Activated CD4-positive, alpha-beta T cell treated with anti-CD3 and anti-CD28 coated beads, Interleukin-2, amount 10 ng/mL, durations not matched to agents 24 days and 14 days (primary cell): ENCODE data around the gene DDIT3. TPM values are rescaled to one million over a fixed set of nuclear protein-coding genes. Genes with fewer than 3 reads are reported as not detected.

Source experiments
- DNase-seq: peaks from one replicate; pipeline ENCODE4 v3.0.0; 2022
- H3K27ac Mint-ChIP-seq: one replicate; pipeline ENCODE4 v1.8.0; 2022; ENCODE audit warnings: mild to moderate bottlenecking, mixed read lengths
- H3K27me3 Mint-ChIP-seq: one replicate; pipeline ENCODE4 v1.8.0; 2022; ENCODE audit warnings: mixed read lengths
- H3K36me3 Mint-ChIP-seq: one replicate; pipeline ENCODE4 v1.8.0; 2022; ENCODE audit warnings: low read depth, mild to moderate bottlenecking, mixed read lengths
- H3K4me1 Mint-ChIP-seq: one replicate; pipeline ENCODE4 v1.8.0; 2021; ENCODE audit warnings: mixed read lengths
- H3K4me3 Mint-ChIP-seq: one replicate; pipeline ENCODE4 v1.8.0; 2022; ENCODE audit warnings: mild to moderate bottlenecking, moderate library complexity, mixed read lengths
- H3K9me3 Mint-ChIP-seq: one replicate; pipeline ENCODE4 v1.8.0; 2021; ENCODE audit warnings: mixed read lengths
- intact Hi-C: fragments of 100-400 bp; cut with micrococcal nuclease; formaldehyde crosslinking; loops from one replicate; pipeline ENCODE4 v1.15.1; 2023
- total RNA-seq: library from RNA; stranded (reverse); gene quantifications from 2 replicates; pipeline ENCODE4 v1.2.3, GENCODE V29; 2022

DDIT3 gene
- total RNA-seq, 1 donor from 2014 or later, result 15.3 TPM

GRCh38 chr12:57541001-57541400 is 20.7 kb upstream of the DDIT3 start:
- peaks cover 17% of the 10 kb centered on the region for H3K4me1 Mint-ChIP-seq
- H3K27ac Mint-ChIP-seq, result no peak overlapping the region
- intact Hi-C loops, result no loop called here
- H3K4me3 Mint-ChIP-seq, result no peak overlapping the region
- H3K36me3 Mint-ChIP-seq, result peaks cover 30% of the 10 kb centered on the region
- no peak for DNase-seq
- H3K9me3 Mint-ChIP-seq, result no peaks in the 10 kb centered on the region
- H3K27me3 Mint-ChIP-seq, result no peaks in the 10 kb centered on the region

- Mint-ChIP-seq H3K4me1 (peaks cover 6% of the 10 kb centered on the region), H3K9me3 (no peaks in the 10 kb centered on the region), H3K27me3 (no peaks in the 10 kb centered on the region), H3K27ac (peak overlapping the region; percentile 48), H3K4me3 (no peak overlapping the region), H3K36me3 (peaks cover 30% of the 10 kb centered on the region)
- DNase-seq, result no peak
- intact Hi-C loops, result no loop called here
These were observed 18.9 kb upstream of the DDIT3 start for GRCh38 chr12:57539134-57539768.

- no peaks in the 10 kb centered on the region for H3K9me3 Mint-ChIP-seq
- intact Hi-C loops, result no loop called here
- H3K27me3 Mint-ChIP-seq, result no peaks in the 10 kb centered on the region
- no peak overlapping the region for H3K27ac Mint-ChIP-seq
- no peak for DNase-seq
- H3K4me1 Mint-ChIP-seq, result peaks cover 2% of the 10 kb centered on the region
- no peak overlapping the region for H3K4me3 Mint-ChIP-seq
- H3K36me3 Mint-ChIP-seq, result peaks cover 46% of the 10 kb centered on the region
These were observed 16.3 kb upstream of the DDIT3 start for GRCh38 chr12:57536597-57536942.

- no peak overlapping the region for H3K4me3 Mint-ChIP-seq
- intact Hi-C loops, result no loop called here
- peaks cover 2% of the 10 kb centered on the region for H3K4me1 Mint-ChIP-seq
- H3K36me3 Mint-ChIP-seq, result peaks cover 46% of the 10 kb centered on the region
- no peak for DNase-seq
- H3K27ac Mint-ChIP-seq, result no peak overlapping the region
- no peaks in the 10 kb centered on the region for H3K9me3 Mint-ChIP-seq
- no peaks in the 10 kb centered on the region for H3K27me3 Mint-ChIP-seq
These were observed 15.7 kb upstream of the DDIT3 start for GRCh38 chr12:57535764-57536596.

GRCh38 chr12:57534991-57535543 is 14.8 kb upstream of the DDIT3 start:
- Mint-ChIP-seq H3K27me3 (no peaks in the 10 kb centered on the region), H3K4me3 (no peak overlapping the region), H3K36me3 (peaks cover 48% of the 10 kb centered on the region), H3K4me1 (peaks cover 2% of the 10 kb centered on the region), H3K27ac (no peak overlapping the region), H3K9me3 (no peaks in the 10 kb centered on the region)
- intact Hi-C loops, result no loop called here
- no peak for DNase-seq

GRCh38 chr12:57534250-57534649 is 13.9 kb upstream of the DDIT3 start:
- intact Hi-C loops, result no loop called here
- peaks cover 53% of the 10 kb centered on the region for H3K36me3 Mint-ChIP-seq

GRCh38 chr12:57533108-57533507 is 12.8 kb upstream of the DDIT3 start:
- Mint-ChIP-seq H3K4me1 (no peaks in the 10 kb centered on the region), H3K27me3 (no peaks in the 10 kb centered on the region), H3K9me3 (no peaks in the 10 kb centered on the region), H3K27ac (no peak overlapping the region), H3K4me3 (no peak overlapping the region), H3K36me3 (peaks cover 52% of the 10 kb centered on the region)
- intact Hi-C loops, result no loop called here
- no peak for DNase-seq

More at GRCh38 chr12:57534250-57534649, 13.9 kb upstream of the DDIT3 start:
- no peaks in the 10 kb centered on the region for H3K9me3 Mint-ChIP-seq
- H3K4me3 Mint-ChIP-seq, result no peak overlapping the region
- no peaks in the 10 kb centered on the region for H3K27me3 Mint-ChIP-seq
- peaks cover 2% of the 10 kb centered on the region for H3K4me1 Mint-ChIP-seq
- DNase-seq, result no peak
- no peak overlapping the region for H3K27ac Mint-ChIP-seq

- peaks cover 57% of the 10 kb centered on the region for H3K36me3 Mint-ChIP-seq
- no peak overlapping the region for H3K27ac Mint-ChIP-seq
- no peaks in the 10 kb centered on the region for H3K27me3 Mint-ChIP-seq
- no peak overlapping the region for H3K4me3 Mint-ChIP-seq
- H3K9me3 Mint-ChIP-seq, result no peaks in the 10 kb centered on the region
- no peak for DNase-seq
- no peaks in the 10 kb centered on the region for H3K4me1 Mint-ChIP-seq
- intact Hi-C loops, result no loop called here
These were observed 11.5 kb upstream of the DDIT3 start for GRCh38 chr12:57531836-57532235.

- intact Hi-C loops, result no loop called here
These were observed 10.3 kb upstream of the DDIT3 start for GRCh38 chr12:57530396-57531142.

GRCh38 chr12:57529831-57530230 is 9.5 kb upstream of the DDIT3 start:
- no peaks in the 10 kb centered on the region for H3K9me3 Mint-ChIP-seq
- H3K4me3 Mint-ChIP-seq, result no peak overlapping the region
- DNase-seq, result no peak
- H3K36me3 Mint-ChIP-seq, result peaks cover 58% of the 10 kb centered on the region
- no peak overlapping the region for H3K27ac Mint-ChIP-seq
- intact Hi-C loops, result no loop called here
- peaks cover 4% of the 10 kb centered on the region for H3K4me1 Mint-ChIP-seq
- no peaks in the 10 kb centered on the region for H3K27me3 Mint-ChIP-seq

More at GRCh38 chr12:57530396-57531142, 10.3 kb upstream of the DDIT3 start:
- peaks cover 61% of the 10 kb centered on the region for H3K36me3 Mint-ChIP-seq
- no peaks in the 10 kb centered on the region for H3K9me3 Mint-ChIP-seq
- H3K4me1 Mint-ChIP-seq, result peaks cover 2% of the 10 kb centered on the region
- H3K4me3 Mint-ChIP-seq, result no peak overlapping the region
- DNase-seq, result no peak
- H3K27ac Mint-ChIP-seq, result no peak overlapping the region
- H3K27me3 Mint-ChIP-seq, result no peaks in the 10 kb centered on the region

- no peaks in the 10 kb centered on the region for H3K9me3 Mint-ChIP-seq
- no peak for DNase-seq
- peaks cover 61% of the 10 kb centered on the region for H3K36me3 Mint-ChIP-seq
- intact Hi-C loops, result no loop called here
- H3K27ac Mint-ChIP-seq, result no peak overlapping the region
- H3K4me3 Mint-ChIP-seq, result no peak overlapping the region
- no peaks in the 10 kb centered on the region for H3K27me3 Mint-ChIP-seq
- peaks cover 11% of the 10 kb centered on the region for H3K4me1 Mint-ChIP-seq
These were observed 8.7 kb upstream of the DDIT3 start for GRCh38 chr12:57528831-57529555.

GRCh38 chr12:57528176-57528575 is 7.9 kb upstream of the DDIT3 start:
- H3K27me3 Mint-ChIP-seq, result no peaks in the 10 kb centered on the region
- H3K4me3 Mint-ChIP-seq, result no peak overlapping the region

GRCh38 chr12:57527184-57527583 is 6.9 kb upstream of the DDIT3 start:
- Mint-ChIP-seq H3K36me3 (peaks cover 51% of the 10 kb centered on the region), H3K4me3 (no peak overlapping the region), H3K4me1 (peaks cover 22% of the 10 kb centered on the region), H3K9me3 (no peaks in the 10 kb centered on the region), H3K27ac (no peak overlapping the region), H3K27me3 (no peaks in the 10 kb centered on the region)
- intact Hi-C loops, result no loop called here
- no peak for DNase-seq

More at GRCh38 chr12:57528176-57528575, 7.9 kb upstream of the DDIT3 start:
- Mint-ChIP-seq H3K4me1 (peaks cover 19% of the 10 kb centered on the region), H3K9me3 (no peaks in the 10 kb centered on the region), H3K36me3 (peaks cover 59% of the 10 kb centered on the region), H3K27ac (no peak overlapping the region)
- intact Hi-C loops, result no loop called here
- DNase-seq, result no peak
